HG03521 (cell line): ENCODE results near the gene TPPP.

Experiments
- ATAC-seq: cut with Tn5 transposase; IDR thresholded peaks from one replicate; pipeline ENCODE4 v1.9.1; 2021; ENCODE audit warnings: mild to moderate bottlenecking, moderate library complexity; ENCODE audit not compliant: unreplicated experiment

TPPP gene

DNA sequence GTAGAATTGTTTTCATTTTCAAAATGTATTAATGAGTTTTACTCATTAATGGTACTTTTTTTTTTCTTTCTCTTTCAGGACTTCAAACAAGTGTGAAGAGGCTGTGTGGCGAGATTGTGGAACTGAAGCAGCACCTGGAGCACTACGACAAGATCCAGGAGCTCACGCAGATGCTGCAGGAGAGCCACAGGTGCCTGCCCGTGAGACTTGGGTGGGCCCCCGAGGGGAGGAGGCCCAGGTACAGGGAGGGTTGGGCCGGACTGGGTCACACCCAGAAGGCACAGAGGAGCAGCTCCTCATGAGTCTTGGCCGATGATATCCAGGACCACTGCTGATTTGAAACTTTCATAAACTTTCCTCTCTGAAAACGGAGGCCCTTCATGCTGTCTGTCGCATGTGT lies 45.4 kb downstream of the TPPP start:
- ATAC-seq = no peak

GRCh38 chr5:647311-647710 lies 45.8 kb downstream of the TPPP start:
- ATAC-seq = no peak

DNA sequence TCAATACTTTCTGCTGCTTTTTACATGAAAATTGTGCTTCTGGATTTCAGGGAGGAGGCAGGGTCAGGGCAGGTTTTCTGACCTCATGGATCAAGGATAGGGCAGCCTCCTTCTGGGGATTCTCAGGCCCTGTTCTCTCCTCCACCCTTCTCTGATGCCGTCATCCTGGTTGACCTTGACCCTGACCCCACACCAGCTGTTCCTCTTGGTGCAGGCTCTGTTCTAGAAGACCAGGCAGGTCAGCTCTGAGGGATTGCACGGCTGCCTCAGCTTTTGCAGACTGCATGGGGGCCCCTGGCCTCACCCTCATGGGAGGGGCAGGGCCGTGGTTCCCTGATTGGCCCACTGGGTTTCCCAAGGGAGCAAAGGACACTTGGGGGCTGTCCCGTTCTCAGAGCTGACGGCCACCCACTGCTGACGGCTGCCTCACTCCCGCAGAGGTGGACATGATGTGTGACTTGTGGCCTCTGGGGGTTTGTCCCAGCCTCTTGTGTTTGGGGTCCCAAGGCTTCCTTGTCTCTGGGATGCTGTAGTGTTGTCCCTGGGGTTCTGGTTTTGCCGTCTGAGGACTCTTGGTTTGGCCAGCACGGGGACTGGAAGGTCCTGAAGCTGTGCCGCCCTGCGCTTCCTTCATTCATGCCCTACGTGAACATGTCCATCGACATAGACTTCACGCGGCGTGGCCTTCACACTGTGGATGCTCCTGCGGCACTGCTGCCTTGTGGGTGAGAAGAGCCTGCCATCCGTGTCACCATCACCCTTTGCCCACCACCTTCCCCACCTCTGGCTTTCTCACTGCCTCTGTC lies 46.6 kb downstream of the TPPP start:
- no peak for ATAC-seq

- no peak for ATAC-seq
These were observed 47.7 kb downstream of the TPPP start for GRCh38 chr5:645421-645820.

DNA sequence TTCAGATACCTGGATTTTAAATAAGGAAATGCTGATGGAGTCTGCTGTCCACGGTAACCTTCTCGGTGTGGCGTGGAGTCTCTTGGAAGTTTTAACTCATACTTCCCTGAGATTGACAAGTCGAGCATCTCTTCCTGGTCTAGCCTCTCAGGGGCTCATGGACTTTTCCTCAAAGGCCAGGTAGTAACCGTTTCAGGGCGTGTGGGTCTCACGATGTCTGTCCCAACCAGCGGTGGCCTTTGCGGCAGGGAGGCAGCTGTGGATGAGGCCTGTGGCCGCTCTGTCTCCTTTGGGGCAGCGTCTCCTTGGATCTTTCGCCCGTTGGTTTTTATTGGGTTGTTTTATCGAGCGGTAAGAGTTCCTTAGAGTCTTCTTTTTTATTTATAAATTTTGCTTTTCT lies 48.2 kb downstream of the TPPP start:
- no peak for ATAC-seq

- ATAC-seq = no peak
These were observed 48.6 kb downstream of the TPPP start for GRCh38 chr5:644509-644908.

DNA sequence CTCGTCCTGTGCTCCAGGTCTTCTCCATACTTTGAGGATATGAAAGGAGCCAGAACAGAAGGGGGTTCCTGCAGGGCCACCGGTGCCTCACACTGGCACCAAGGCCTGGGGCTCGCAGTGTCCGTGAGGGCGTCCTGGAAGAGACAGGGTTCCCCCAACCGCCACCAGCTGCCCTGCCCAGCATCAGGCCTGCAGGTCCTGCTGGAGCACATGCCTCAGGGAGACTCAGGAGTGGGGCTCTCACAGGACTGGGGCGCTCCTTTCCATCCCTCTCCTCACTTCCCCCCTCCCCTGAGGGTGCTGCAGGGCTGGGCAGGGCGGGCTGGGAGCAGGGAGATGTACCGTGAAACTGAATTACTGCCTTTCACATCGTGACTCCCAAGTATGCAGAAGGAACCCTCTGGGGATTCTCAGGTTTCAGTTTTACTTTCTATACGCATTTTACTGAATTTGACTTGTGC lies 49.3 kb downstream of the TPPP start:
- peak; percentile 46 for ATAC-seq

- ATAC-seq = no peak
These were observed 49.8 kb downstream of the TPPP start for GRCh38 chr5:643351-643801.

DNA sequence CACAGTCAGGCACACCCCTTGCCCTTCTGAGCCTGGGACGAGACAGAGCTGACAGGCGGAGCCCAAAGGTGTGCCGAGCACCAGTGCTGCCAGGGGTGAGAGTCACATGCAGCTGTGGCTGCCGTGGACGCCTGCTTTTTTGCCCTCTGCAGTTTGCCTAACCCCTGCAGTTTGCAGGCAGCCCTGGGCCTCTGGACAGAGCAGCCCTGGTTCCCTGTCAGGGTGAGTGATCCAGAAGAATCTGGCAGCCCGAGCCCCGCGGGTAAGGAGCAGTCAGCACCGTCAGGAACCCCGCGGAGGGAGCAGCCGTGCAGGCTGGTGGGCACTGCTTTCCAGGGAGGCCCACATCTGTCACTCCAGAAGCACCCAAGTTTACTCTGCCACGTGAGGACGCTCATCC lies 50.7 kb downstream of the TPPP start:
- ATAC-seq = no peak

DNA sequence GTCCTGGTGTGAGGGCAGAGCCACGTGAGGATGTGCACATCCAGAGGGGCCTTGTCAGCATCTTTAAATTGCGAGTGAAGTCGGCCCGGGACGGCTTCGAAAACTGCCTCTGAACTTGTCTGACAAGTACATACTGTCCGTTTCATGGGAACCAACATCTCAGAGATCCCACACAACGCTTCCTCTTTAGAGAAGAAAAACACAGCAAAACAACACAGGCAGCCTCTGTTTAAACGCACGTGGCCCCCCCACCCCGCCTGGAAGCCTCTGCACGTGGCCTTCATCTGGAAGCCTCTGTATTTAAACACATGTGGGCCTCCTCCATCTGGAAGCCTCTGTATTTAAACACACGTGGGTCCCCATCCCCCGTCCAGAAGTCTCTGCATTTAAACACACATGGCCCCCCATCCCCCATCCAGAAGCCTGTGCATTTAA lies 51.8 kb downstream of the TPPP start:
- no peak for ATAC-seq

GRCh38 chr5:640461-641330 lies 52.5 kb downstream of the TPPP start:
- ATAC-seq = no peak

- ATAC-seq = no peak
These were observed 53.5 kb downstream of the TPPP start for GRCh38 chr5:639584-640213.

DNA sequence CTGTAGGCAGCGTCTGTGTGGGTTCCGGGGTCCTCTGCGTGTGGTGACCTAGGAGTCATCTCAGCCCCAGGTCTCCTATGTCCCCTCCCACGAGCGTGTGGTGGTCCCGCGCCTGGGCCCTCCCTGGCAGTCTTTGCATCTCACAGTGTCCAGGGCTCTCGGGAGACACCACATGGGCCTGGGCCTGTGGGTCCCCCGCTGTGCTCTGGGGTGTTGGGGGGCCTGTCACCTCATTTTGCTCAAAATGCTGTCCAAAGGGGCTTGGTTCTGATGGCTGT lies 54.0 kb downstream of the TPPP start:
- no peak for ATAC-seq

- no peak for ATAC-seq
These were observed 54.5 kb downstream of the TPPP start for GRCh38 chr5:638501-639252.

DNA sequence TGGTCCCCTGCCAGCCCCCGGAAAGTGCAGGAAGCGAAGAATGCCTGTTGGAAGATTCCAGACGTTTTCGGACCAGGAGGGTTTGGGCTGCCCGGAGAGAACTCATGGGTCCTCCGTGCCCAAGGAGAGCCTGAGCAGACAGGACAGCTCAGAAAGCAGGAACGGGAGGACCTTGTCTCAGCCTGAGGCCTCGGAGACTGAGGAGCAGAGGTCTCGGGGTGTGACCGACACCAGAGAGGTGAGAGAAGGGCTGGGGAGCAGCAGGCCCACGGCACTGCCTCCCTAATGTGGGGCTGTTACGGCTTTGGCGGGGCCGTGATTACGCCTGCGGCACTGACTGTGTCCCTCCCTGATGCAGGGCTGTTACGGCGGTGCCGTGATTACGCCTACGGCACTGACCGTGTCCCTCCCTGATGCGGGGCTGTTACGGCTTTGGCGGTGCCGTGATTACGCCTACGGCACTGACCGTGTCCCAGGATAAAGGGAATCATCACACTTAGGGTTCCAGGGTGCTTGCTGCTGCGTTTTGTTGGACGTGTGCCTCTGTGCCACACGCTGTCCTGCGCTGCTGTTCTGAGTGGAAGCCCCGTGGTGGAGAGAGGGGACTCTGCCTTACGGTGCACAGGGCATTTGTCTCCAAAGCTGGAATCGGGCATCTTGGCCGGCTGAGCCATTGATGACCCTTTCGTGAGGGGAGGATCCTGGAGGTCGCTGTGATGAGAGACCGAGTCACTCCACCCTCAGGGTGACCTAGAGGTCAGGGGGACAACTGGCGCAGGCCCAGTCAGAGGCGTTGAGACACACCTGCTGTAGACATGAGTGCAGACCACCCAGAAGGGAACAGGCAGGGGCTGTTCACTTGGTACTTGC lies 55.3 kb downstream of the TPPP start:
- ATAC-seq = no peak

GRCh38 chr5:636951-637350 lies 56.2 kb downstream of the TPPP start:
- no peak for ATAC-seq

DNA sequence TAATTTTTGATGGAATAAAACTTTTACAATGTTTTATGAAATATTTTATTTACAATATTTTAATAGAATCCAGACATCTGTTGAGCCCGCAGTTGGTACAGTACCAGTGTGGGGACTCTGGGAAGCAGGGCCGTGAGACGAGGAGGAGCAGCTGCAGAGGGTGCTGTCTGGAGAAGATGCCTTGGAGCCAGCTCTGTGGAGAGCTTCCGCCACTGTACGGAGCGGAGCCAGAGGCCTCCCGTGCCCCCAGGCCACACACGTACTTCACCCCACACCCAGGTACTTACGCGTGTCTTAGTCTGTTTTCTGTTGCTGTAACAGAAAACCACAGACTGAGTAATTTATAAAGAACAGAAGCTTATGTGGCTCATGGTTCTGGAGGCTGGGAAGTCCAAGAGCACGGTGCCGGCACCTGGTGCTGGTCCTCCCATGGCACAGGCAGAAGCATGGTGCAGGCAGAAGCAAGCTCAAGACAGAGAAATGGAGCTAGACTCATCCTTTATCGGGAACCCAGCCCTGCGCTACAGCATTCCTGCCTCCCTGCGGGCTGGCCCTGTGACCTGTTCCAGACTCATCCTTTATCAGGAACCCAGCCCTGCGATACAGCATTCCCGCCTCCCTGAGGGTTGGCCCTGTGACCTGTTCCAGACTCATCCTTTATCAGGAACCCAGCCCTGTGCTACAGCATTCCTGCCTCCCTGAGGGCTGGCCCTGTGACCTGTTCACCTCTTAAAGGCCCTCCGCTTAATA lies 57.7 kb downstream of the TPPP start:
- no peak for ATAC-seq

GRCh38 chr5:634191-634590 lies 59.0 kb downstream of the TPPP start:
- ATAC-seq = no peak

DNA sequence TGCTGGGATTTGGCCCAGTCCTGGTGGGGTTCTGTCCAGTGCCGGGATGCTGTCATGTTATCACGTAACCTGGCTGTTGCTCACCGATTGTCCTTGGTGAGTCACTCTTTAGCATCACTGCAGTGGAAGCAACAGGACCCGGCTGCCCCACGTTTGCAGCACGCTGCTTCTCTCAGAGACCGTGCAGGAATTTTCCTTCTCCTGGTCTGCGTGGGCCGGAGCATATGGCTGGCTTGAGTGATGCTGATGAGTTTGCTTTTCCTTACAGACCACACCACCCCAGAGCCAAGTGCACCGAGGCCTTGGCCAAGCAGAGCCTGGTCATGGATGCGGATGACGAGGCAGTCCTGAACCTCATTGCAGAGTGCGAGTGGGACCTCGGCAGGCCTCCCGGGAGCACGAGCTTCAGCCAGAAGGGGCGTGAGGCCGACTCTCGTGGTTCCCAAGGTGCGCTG lies 59.6 kb downstream of the TPPP start:
- ATAC-seq = no peak
